Adrenal gland (tissue), 5 donors: ENCODE measurements around the gene CAMK1.
"Not testable (repeated sequence)": the region's sequence is repeated elsewhere in the genome, so short reads cannot be mapped to it uniquely, and the experiment has no call there.

ENCODE experiments used
- CTCF ChIP-seq, 6 experiments: fragments of 450-650 bp in 4 of 6; fragments of 200-600 bp in 2 of 6; sonication (generic) in 1 of 6; IDR thresholded peaks; 1 replicate in 5 of 6; 2 replicates in 1 of 6; pipeline versions ENCODE4 v1.5.1 to v1.8.0; 2016 to 2021; ENCODE audit warnings: antibody characterized with exemption in 6 of 6, mild to moderate bottlenecking in 2 of 6, moderate library complexity in 1 of 6
- POLR2A ChIP-seq, 2 donors: fragments of 450-650 bp; IDR thresholded peaks; one replicate each; pipeline ENCODE4 v1.6.1; 2017; ENCODE audit warnings: antibody characterized with exemption in 2 of 2, mild to moderate bottlenecking in 2 of 2, moderate library complexity in 1 of 2
- donor health status: DM: no; HTN: no; CAD: no.

GRCh38 chr3:9771007-9771406 is 1.3 kb upstream of the CAMK1 start:
- TF ChIP-seq CTCF, POLR2A (IDR thresholded peaks at IDR 0.05): not testable (repeated sequence)
